ENCODE measurements around the gene MRPS24. TPM values are rescaled to one million over a fixed set of nuclear protein-coding genes. Genes with fewer than 3 reads are reported as not detected.

Gene MRPS24
- total RNA-seq, 4 donors from 2014 or later, result 22.8 to 110 (median 73.4) TPM

DNA sequence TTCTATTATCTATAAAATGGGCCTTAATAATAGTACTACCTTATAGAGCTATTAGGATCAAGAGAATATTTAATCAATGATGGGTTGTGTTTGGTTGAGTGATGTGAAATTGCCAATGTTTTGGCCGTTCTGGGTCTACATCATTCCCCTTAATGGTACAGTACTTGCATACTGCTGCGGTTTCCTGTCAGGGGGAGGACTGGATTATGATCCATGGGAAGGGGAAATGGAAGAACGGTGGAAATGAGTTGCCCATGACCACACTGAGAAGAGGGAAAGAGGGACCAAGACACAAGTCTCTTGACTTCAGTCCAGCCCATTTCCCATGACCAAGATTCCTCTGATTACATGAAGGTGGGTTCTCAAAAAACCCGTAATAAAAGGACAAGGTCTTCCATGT, 999 bp upstream of the MRPS24 start:
- WGBS, 2 donors (ENCODE audit: low coverage in 1 of 2), result 77 to 90% methylated on average over 3 to 4 of the region's 4 CpGs
- no peak for DNase-seq
- peaks cover 8 to 43% (median 26%) of the 10 kb centered on the region in 4 donors for H3K4me1 ChIP-seq
- peaks cover 0 to 15% (median 5%) of the 10 kb centered on the region in 4 donors for H3K36me3 ChIP-seq
- no peak overlapping the region for H3K4me3 ChIP-seq
- peak overlapping the region; percentile 87 to 90 (median 88) for H3K27ac ChIP-seq
- in situ Hi-C loops (cut with MboI; ENCODE audit: low pct_ligation_motif_present in 1 of 4, low pct_unique_long_range_greater_than_20kb in 1 of 4, low sequenced_read_pairs in 3 of 4) (loop anchor here in 1 of 4 donors (25.0 kb wide), 1 partner anchor 933 kb away; the partner anchor contains the start of genes MRPL32 and PSMA2), intact Hi-C loops (cut with DNase I; ENCODE audit: low total_unique reads) (no loop called here)
- H3K9me3 ChIP-seq, result no peaks in the 10 kb centered on the region
- no peaks in the 10 kb centered on the region for H3K27me3 ChIP-seq
- TF ChIP-seq EP300 (IDR thresholded peaks at IDR 0.05; ENCODE audit: low read depth), result no peak
- TF ChIP-seq, protein P1, sequence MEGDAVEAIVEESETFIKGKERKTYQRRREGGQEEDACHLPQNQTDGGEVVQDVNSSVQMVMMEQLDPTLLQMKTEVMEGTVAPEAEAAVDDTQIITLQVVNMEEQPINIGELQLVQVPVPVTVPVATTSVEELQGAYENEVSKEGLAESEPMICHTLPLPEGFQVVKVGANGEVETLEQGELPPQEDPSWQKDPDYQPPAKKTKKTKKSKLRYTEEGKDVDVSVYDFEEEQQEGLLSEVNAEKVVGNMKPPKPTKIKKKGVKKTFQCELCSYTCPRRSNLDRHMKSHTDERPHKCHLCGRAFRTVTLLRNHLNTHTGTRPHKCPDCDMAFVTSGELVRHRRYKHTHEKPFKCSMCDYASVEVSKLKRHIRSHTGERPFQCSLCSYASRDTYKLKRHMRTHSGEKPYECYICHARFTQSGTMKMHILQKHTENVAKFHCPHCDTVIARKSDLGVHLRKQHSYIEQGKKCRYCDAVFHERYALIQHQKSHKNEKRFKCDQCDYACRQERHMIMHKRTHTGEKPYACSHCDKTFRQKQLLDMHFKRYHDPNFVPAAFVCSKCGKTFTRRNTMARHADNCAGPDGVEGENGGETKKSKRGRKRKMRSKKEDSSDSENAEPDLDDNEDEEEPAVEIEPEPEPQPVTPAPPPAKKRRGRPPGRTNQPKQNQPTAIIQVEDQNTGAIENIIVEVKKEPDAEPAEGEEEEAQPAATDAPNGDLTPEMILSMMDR (IDR thresholded peaks at IDR 0.05), result no peak
- TF ChIP-seq POLR2AphosphoS5 (IDR thresholded peaks at IDR 0.05), result no peak
- TF ChIP-seq POLR2A (IDR thresholded peaks at IDR 0.05), result no peak

DNA sequence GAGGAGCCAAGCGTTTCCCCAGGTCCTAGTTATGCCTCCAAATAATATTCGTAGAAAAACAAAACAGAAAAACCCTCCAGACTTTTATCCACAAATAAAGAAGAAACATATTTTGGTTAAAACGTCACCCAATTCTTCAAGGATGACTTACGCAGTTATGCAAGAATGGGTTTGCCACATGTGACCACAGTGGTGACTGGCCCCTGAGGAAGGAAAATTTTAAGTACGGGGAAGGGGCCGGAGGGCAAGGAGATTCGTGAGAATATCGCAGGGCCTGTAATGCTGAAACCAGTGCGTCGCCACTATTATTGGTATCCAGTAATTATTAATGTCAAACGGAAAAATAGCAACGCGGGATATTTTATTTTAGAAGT, 537 bp upstream of the MRPS24 start:
- Histone ChIP-seq H3K4me3 (peak overlapping the region; percentile 75 to 95 (median 83)), H3K27ac (peak overlapping the region; percentile 87 to 90 (median 88)), H3K9me3 (no peaks in the 10 kb centered on the region), H3K4me1 (peaks cover 8 to 43% (median 26%) of the 10 kb centered on the region in 4 donors), H3K36me3 (peaks cover 0 to 15% (median 5%) of the 10 kb centered on the region in 4 donors), H3K27me3 (no peaks in the 10 kb centered on the region)
- TF ChIP-seq, protein P1 (IDR thresholded peaks at IDR 0.05), result no peak
- TF ChIP-seq POLR2AphosphoS5 (IDR thresholded peaks at IDR 0.05), result peak in 1 of 3 donors; percentile 5
- TF ChIP-seq EP300 (IDR thresholded peaks at IDR 0.05; ENCODE audit: low read depth), result peak; percentile 1
- intact Hi-C loops (cut with DNase I; ENCODE audit: low total_unique reads), result no loop called here
- in situ Hi-C loops (cut with MboI; ENCODE audit: low pct_ligation_motif_present in 1 of 4, low pct_unique_long_range_greater_than_20kb in 1 of 4, low sequenced_read_pairs in 3 of 4), result loop anchor here in 1 of 4 donors (25.0 kb wide), 1 partner anchor 933 kb away; the partner anchor contains the start of genes MRPL32 and PSMA2
- DNase-seq, result peak; percentile 26
- 44% methylated on average over 11 to 13 of the region's 13 CpGs for WGBS, 2 donors (ENCODE audit: low coverage in 1 of 2)

DNA sequence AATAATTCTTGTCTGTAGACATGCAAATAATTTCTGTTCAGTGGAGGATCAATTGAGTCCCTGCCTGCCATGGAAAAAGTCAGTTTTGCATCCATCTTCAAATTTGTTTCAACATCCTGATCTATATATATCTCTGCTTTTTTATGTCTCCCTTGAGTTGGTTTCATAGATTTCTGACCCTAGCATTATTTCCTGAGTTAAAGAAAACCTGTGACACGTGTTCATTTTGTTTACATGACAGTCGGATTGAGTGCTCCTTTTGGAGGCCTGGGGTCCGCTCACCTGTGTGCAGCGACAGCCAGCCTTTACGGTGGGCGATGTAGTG, 674 bp downstream of the MRPS24 start:
- Histone ChIP-seq H3K27me3 (no peaks in the 10 kb centered on the region), H3K9me3 (no peaks in the 10 kb centered on the region), H3K4me1 (peaks cover 8 to 37% (median 26%) of the 10 kb centered on the region in 4 donors), H3K27ac (peak overlapping the region; percentile 87 to 90 (median 88)), H3K36me3 (peaks cover 0 to 15% (median 5%) of the 10 kb centered on the region in 4 donors), H3K4me3 (peak overlapping the region; percentile 75 to 95 (median 83))
- 1% methylated on average over 6 of the region's 6 CpGs; no CpG with 5 or more reads in 1 of the 2 donors for WGBS, 2 donors (ENCODE audit: low coverage in 1 of 2)
- intact Hi-C loops (cut with DNase I; ENCODE audit: low total_unique reads) (no loop called here), in situ Hi-C loops (cut with MboI; ENCODE audit: low pct_ligation_motif_present in 1 of 4, low pct_unique_long_range_greater_than_20kb in 1 of 4, low sequenced_read_pairs in 3 of 4) (loop anchor here in 1 of 4 donors (25.0 kb wide), 1 partner anchor 931 kb away; the partner anchor contains the start of genes MRPL32 and PSMA2)
- DNase-seq, result no peak
- TF ChIP-seq POLR2A (IDR thresholded peaks at IDR 0.05) (no peak), POLR2AphosphoS5 (IDR thresholded peaks at IDR 0.05) (no peak), EP300 (IDR thresholded peaks at IDR 0.05; ENCODE audit: low read depth) (no peak)
- TF ChIP-seq, protein P1 (IDR thresholded peaks at IDR 0.05), result no peak

DNA sequence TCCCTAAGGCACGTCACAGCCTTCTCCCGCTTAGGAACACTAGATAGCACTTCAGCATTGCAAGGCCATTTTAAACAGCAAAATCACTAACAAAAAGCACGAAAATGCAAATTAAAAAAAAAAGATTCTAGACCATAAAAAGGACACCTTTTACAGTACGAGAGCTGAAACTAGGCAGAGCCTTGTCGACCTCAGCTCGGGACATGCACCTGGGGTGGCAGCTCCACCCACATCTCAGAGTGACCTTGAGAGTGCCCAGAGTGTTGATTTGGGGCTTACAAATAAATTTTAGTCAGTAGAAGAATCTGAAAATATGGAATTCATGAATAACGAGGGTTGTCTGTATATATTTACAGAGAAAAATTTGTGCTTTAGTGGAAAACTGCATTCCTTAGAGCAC, 1.1 kb downstream of the MRPS24 start:
- Histone ChIP-seq H3K36me3 (peaks cover 0 to 15% (median 5%) of the 10 kb centered on the region in 4 donors), H3K27ac (peak overlapping the region; percentile 87 to 90 (median 88)), H3K4me1 (peaks cover 8 to 32% (median 23%) of the 10 kb centered on the region in 4 donors), H3K27me3 (no peaks in the 10 kb centered on the region), H3K4me3 (peak overlapping the region in 3 of 4 donors; percentile 76 to 95 (median 90)), H3K9me3 (no peaks in the 10 kb centered on the region)
- peak; percentile 42 for DNase-seq
- intact Hi-C loops (cut with DNase I; ENCODE audit: low total_unique reads) (no loop called here), in situ Hi-C loops (cut with MboI; ENCODE audit: low pct_ligation_motif_present in 1 of 4, low pct_unique_long_range_greater_than_20kb in 1 of 4, low sequenced_read_pairs in 3 of 4) (loop anchor here in 1 of 4 donors (25.0 kb wide), 1 partner anchor 931 kb away; the partner anchor contains the start of genes MRPL32 and PSMA2)
- 38 to 55% methylated on average over 4 to 7 of the region's 7 CpGs for WGBS, 2 donors (ENCODE audit: low coverage in 1 of 2)
- no peak for TF ChIP-seq POLR2AphosphoS5 (IDR thresholded peaks at IDR 0.05)
- TF ChIP-seq, protein P1 (IDR thresholded peaks at IDR 0.05), result no peak
- no peak for TF ChIP-seq POLR2A (IDR thresholded peaks at IDR 0.05)
- no peak for TF ChIP-seq EP300 (IDR thresholded peaks at IDR 0.05; ENCODE audit: low read depth)

Data from transverse colon (tissue), 4 donors.